Heart right ventricle (tissue), 16 donors: ENCODE data around the gene MYLK3. TPM values are rescaled to one million over a fixed set of nuclear protein-coding genes. Genes with fewer than 3 reads are reported as not detected.
A peak's percentile ranks its signal among the peaks of the same experiment; 100 is the strongest.

Experiments
- ATAC-seq, 8 donors: fragments of 200-7000 bp; cut with Tn5 transposase; one replicate each; pipeline ENCODE4 v1.9.1; 2020; ENCODE audit warnings: mild to moderate bottlenecking in 8 of 8, moderate library complexity in 8 of 8, moderate number of reproducible peaks in 1 of 8
- DNase-seq, 2 donors: peaks; one replicate each; pipeline ENCODE4 v3.0.0-alpha.2; 2020
- H3K27ac ChIP-seq, 10 donors: fragments of 200-600 bp; sonication (generic) in 2 of 10; one replicate each; pipeline versions ENCODE4 v1.5.0 to v1.8.0; 2020 to 2022; ENCODE audit warnings: mild to moderate bottlenecking in 3 of 10
- H3K27me3 ChIP-seq, 7 donors: fragments of 200-600 bp; one replicate each; pipeline ENCODE4 v1.8.0; 2021 to 2022; ENCODE audit warnings: mild to moderate bottlenecking in 2 of 7
- H3K36me3 ChIP-seq, 9 donors: fragments of 200-600 bp; sonication (generic) in 1 of 9; one replicate each; pipeline versions ENCODE4 v1.5.0 to v1.8.0; 2020 to 2022; ENCODE audit warnings: mild to moderate bottlenecking in 2 of 9
- H3K4me1 ChIP-seq, 9 donors: fragments of 200-600 bp; sonication (generic) in 1 of 9; one replicate each; pipeline versions ENCODE4 v1.5.0 to v1.8.0; 2020 to 2022; ENCODE audit warnings: mild to moderate bottlenecking in 4 of 9
- H3K4me3 ChIP-seq, 10 donors: fragments of 200-600 bp; sonication (generic) in 2 of 10; one replicate each; pipeline versions ENCODE4 v1.5.0 to v1.8.0; 2020 to 2022; ENCODE audit warnings: mild to moderate bottlenecking in 7 of 10, moderate library complexity in 2 of 10
- H3K9me3 ChIP-seq, 11 donors: fragments of 200-600 bp in 10 of 11; sonication (generic) in 2 of 11; one replicate each; pipeline versions ENCODE4 v1.5.0 to v1.8.0; 2013 to 2022; ENCODE audit warnings: mild to moderate bottlenecking in 2 of 11, control low read depth in 1 of 11, moderate library complexity in 1 of 11
- CTCF ChIP-seq, 9 donors: fragments of 200-600 bp; sonication (generic) in 2 of 9; IDR thresholded peaks; one replicate each; pipeline versions ENCODE4 v1.5.0 to v1.8.0; 2021 to 2022; ENCODE audit warnings: antibody characterized with exemption in 9 of 9, mild to moderate bottlenecking in 5 of 9, moderate library complexity in 1 of 9
- WGBS, 2 donors: extraction: QIAGEN DNeasy Blood & Tissue Kit; methylation state at CpG; one replicate each; pipeline ENCODE4 v1.1.7; 2013; ENCODE audit warnings: inconsistent platforms in 1 of 2; 5-methylcytosine and 5-hydroxymethylcytosine counted together
- intact Hi-C, 10 donors: fragments of 100-400 bp; cut with DNase I; formaldehyde crosslinking; loops; one replicate each; pipeline versions ENCODE4 v1.11.1 to v1.14.2; 2022
- polyA plus RNA-seq, 2 donors: library from polyadenylated mRNA; stranded (reverse); fragments of 200-250 nt; gene quantifications; one replicate each; pipeline ENCODE4 v1.2.3, GENCODE V29; 2013
- total RNA-seq, 10 donors: library from RNA; stranded (reverse); fragmentation: NEBNext Ultra II Directional in 3 of 10; extraction: Animal tissue kit (Norgen Biotek cat#: 25700) in 3 of 10; gene quantifications; one replicate each; pipeline versions ENCODE4 v1.2.1 to v1.2.4, GENCODE V29; 2021 to 2023
- donor health status: Arrhythmogenic right ventricular cardiomyopathy.
- donor health status: ischemic (EF 13 %, LVEDD 7.1; RV severe dilation, severe dysfunction).
- donor health status: healthy with polysubstance abuse.
- donor health status: DM: no; HTN: yes; CAD: no.
- donor health status: DM: no; HTN: no; CAD: no.
- donor health status: ischemic (EF 25% LVEDD 6.9; RV normal size, moderate dysfunction).
- donor health status: ischemic (EF 25% LVEDD 5.7; RV mildly dilated, moderate dysfunction).
- donor health status: healthy.
- donor health status: DM: yes; HTN: yes; CAD: no.
- donor health status: Ischemic cardiomyopathy.
- donor health status: ischemic (EF 35%, LVEDD 5.7; RV mildly dilated, moderate dysfunction).
- donor health status: nonischemic (EF 11% LVEDD 7.7; RV severe dilation, severe dysfunction).
- donor health status: DM: yes; HTN: yes; CAD: no.
- donor health status: PGD.
- donor health status: ischemic (EF 29% LVEDD 5.4; RV normal size, mild dysfunction).
- donor health status: nonischemic (EF 23%, LVEDD 6.1; RV moderate dilation, normal function).

MYLK3 gene
- total and polyA plus RNA-seq, 12 donors: 63.5 to 458 (median 256) TPM

GRCh38 chr16:46745617-46746016, 2.5 kb downstream of the MYLK3 start:
- no peaks in the 10 kb centered on the region for H3K9me3 ChIP-seq
- DNase-seq: no peak
- intact Hi-C loops: loop anchor here in 2 of 10 donors (5.0 to 10.0 kb wide), 2 partner anchors 33 to 51 kb away; no protein-coding TSS in a partner anchor
- ATAC-seq: no peak
- H3K4me3 ChIP-seq: peak overlapping the region; percentile 9 to 70 (median 50)
- H3K36me3 ChIP-seq: no peaks in the 10 kb centered on the region
- 47 to 57% methylated on average over 7 of the region's 7 CpGs for WGBS, 2 donors
- H3K27me3 ChIP-seq: no peaks in the 10 kb centered on the region
- TF ChIP-seq CTCF (IDR thresholded peaks at IDR 0.05): no peak
- H3K4me1 ChIP-seq: peaks cover 0 to 57% (median 36%) of the 10 kb centered on the region in 9 donors
- H3K27ac ChIP-seq: peak overlapping the region; percentile 87 to 99 (median 94)

GRCh38 chr16:46743232-46743719, 4.9 kb downstream of the MYLK3 start:
- Histone ChIP-seq H3K4me1 (peaks cover 0 to 45% (median 30%) of the 10 kb centered on the region in 9 donors), H3K36me3 (peaks cover 0 to 11% (median 0%) of the 10 kb centered on the region in 9 donors), H3K27ac (peak overlapping the region; percentile 82 to 99 (median 94)), H3K4me3 (peak overlapping the region in 8 of 10 donors; percentile 16 to 70 (median 34)), H3K27me3 (no peaks in the 10 kb centered on the region), H3K9me3 (no peaks in the 10 kb centered on the region)
- DNase-seq: peak; percentile 43 to 47
- 3 to 9% methylated on average over 10 of the region's 10 CpGs for WGBS, 2 donors
- TF ChIP-seq CTCF (IDR thresholded peaks at IDR 0.05): no peak
- peak; percentile 2 to 38 (median 15) for ATAC-seq
- intact Hi-C loops: loop anchor here in 2 of 10 donors (2.0 to 10.0 kb wide), 3 partner anchors 16 to 54 kb away; partner anchors contain the start of genes ORC6 (in 1 of the 2) and VPS35 (in 1 of the 2)

- WGBS, 2 donors: 35 to 36% methylated on average over 2 of the region's 2 CpGs
- intact Hi-C loops: loop anchor here in 1 of 10 donors (10.0 kb wide), 1 partner anchor 45 kb away; no protein-coding TSS in a partner anchor
- Histone ChIP-seq H3K9me3 (no peaks in the 10 kb centered on the region), H3K4me1 (peaks cover 6 to 60% (median 30%) of the 10 kb centered on the region in 9 donors), H3K36me3 (peaks cover 0 to 21% (median 0%) of the 10 kb centered on the region in 9 donors), H3K27ac (peak overlapping the region in 7 of 10 donors; percentile 20 to 99 (median 67)), H3K27me3 (no peaks in the 10 kb centered on the region), H3K4me3 (no peak overlapping the region)
- no peak for TF ChIP-seq CTCF (IDR thresholded peaks at IDR 0.05)
- no peak for ATAC-seq
- no peak for DNase-seq
These were observed 8.2 kb downstream of the MYLK3 start for GRCh38 chr16:46739934-46740333.

GRCh38 chr16:46737621-46738214, 10.4 kb downstream of the MYLK3 start:
- WGBS, 2 donors: 59 to 73% methylated on average over 14 of the region's 14 CpGs
- DNase-seq (no peak), ATAC-seq (peak in 1 of 8 donors; percentile 3)
- H3K4me3 ChIP-seq: no peak overlapping the region
- H3K27ac ChIP-seq: peak overlapping the region in 5 of 10 donors; percentile 32 to 56 (median 43)
- H3K4me1 ChIP-seq: peaks cover 0 to 56% (median 19%) of the 10 kb centered on the region in 9 donors
- intact Hi-C loops: no loop called here
- H3K36me3 ChIP-seq: peaks cover 0 to 21% (median 0%) of the 10 kb centered on the region in 9 donors
- TF ChIP-seq CTCF (IDR thresholded peaks at IDR 0.05): no peak
- H3K27me3 ChIP-seq: no peaks in the 10 kb centered on the region
- H3K9me3 ChIP-seq: no peaks in the 10 kb centered on the region
